ENCODE data around the gene BCKDHA. TPM values are rescaled to one million over a fixed set of nuclear protein-coding genes. Genes with fewer than 3 reads are reported as not detected.

The BCKDHA gene
- total and polyA plus RNA-seq, 9 of the 15 experiments (the other 6 are each of a cell fraction or from before 2014, with no cell fraction given) = 4.5 to 52.5 (median 14.1) TPM

DNA sequence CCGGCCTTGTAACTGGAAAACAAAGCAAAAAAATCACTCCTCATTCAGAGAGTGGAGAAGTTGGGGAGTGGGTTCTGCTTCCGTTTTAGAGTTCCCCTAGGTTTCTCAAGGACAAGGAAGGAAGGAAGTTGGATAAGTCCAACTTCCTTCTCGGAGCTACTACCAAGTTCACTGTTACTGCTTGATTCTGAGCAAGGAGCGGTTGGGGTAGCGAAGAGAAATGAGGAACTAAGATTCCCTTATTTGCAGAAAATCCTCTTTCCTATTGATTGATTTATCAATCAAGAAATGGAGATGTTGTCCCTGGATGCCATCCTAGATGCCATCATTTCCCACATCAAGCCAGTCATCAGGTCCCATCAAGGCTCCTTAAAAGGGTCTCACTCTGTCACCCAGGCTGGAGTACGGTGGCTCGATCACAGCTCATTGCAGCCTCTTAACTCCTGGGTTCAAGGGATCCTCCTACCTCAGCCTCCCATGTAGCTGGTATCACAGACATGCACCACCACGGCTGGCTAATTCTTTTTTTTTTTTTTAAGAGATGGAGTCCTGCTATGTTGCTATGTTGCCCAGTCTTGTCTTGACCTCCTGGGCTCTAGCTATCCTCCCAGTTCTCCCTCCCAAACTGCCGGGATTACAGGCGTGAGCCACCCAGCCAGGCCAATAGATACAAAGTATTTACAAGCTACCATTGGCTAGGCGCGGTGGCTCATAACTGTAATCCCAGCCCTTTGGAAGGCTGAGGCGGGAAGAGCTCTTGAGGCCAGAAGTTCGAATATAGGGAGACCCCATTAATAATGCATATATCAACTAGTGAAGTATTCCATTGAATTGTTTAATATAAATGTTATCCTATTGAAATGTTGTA is 32.9 kb upstream of the BCKDHA start (continued):
- TF ChIP-seq PML (IDR thresholded peaks at IDR 0.05; ENCODE audit: low read length) (no peak), ZKSCAN8 (CRISPR knock-in tag; IDR thresholded peaks at IDR 0.05) (no peak), HNRNPH1 (optimal IDR thresholded peaks at IDR 0.05; ENCODE audit: low read depth, low read length) (no peak), L3MBTL2 (IDR thresholded peaks at IDR 0.05) (0 out of 2 replicates have a peak, but pooled peaks have one; percentile 25), HDAC1 (IDR thresholded peaks at IDR 0.05) (no peak), POLR3G (IDR thresholded peaks at IDR 0.05; ENCODE audit: extremely low read depth, insufficient read length, insufficient replicate concordance) (no peak), CBX3 (IDR thresholded peaks at IDR 0.05; ENCODE audit: borderline replicate concordance in 1 of 2, low read length in 2 of 2) (peak in 1 of 2 experiments; percentile 29; a peak in 1 of 3 replicates), TOE1 (IDR thresholded peaks at IDR 0.05; ENCODE audit: borderline replicate concordance) (0 out of 2 replicates have a peak, but pooled peaks have one; percentile 4), TOE1 (CRISPR knock-in tag; IDR thresholded peaks at IDR 0.05; ENCODE audit: borderline replicate concordance, low read depth) (0 out of 2 replicates have a peak, but pooled peaks have one; percentile 24), MEF2A (IDR thresholded peaks at IDR 0.05; ENCODE audit: control insufficient read depth, low read depth, low read length) (no peak), THRAP3 (IDR thresholded peaks at IDR 0.05; ENCODE audit: borderline replicate concordance) (no peak), STAG1 (CRISPR knock-in tag; IDR thresholded peaks at IDR 0.05; ENCODE audit: borderline replicate concordance) (no peak), TGIF2 (CRISPR knock-in tag; IDR thresholded peaks at IDR 0.05) (no peak), ZNF41 (CRISPR knock-in tag; conservative IDR thresholded peaks at IDR 0.05) (no peak), TFAM (CRISPR knock-in tag; conservative IDR thresholded peaks at IDR 0.05) (no peak), ZNF311 (CRISPR knock-in tag; IDR thresholded peaks at IDR 0.05) (no peak), CBX8 (IDR thresholded peaks at IDR 0.05; ENCODE audit: borderline replicate concordance, extremely low read depth, low read depth, low read length, poor library complexity, severe bottlenecking) (no peak), RHOXF2B (CRISPR knock-in tag; conservative IDR thresholded peaks at IDR 0.05) (no peak), CBFA2T3 (IDR thresholded peaks at IDR 0.05) (no peak)
- TF ChIP-seq, protein P1, sequence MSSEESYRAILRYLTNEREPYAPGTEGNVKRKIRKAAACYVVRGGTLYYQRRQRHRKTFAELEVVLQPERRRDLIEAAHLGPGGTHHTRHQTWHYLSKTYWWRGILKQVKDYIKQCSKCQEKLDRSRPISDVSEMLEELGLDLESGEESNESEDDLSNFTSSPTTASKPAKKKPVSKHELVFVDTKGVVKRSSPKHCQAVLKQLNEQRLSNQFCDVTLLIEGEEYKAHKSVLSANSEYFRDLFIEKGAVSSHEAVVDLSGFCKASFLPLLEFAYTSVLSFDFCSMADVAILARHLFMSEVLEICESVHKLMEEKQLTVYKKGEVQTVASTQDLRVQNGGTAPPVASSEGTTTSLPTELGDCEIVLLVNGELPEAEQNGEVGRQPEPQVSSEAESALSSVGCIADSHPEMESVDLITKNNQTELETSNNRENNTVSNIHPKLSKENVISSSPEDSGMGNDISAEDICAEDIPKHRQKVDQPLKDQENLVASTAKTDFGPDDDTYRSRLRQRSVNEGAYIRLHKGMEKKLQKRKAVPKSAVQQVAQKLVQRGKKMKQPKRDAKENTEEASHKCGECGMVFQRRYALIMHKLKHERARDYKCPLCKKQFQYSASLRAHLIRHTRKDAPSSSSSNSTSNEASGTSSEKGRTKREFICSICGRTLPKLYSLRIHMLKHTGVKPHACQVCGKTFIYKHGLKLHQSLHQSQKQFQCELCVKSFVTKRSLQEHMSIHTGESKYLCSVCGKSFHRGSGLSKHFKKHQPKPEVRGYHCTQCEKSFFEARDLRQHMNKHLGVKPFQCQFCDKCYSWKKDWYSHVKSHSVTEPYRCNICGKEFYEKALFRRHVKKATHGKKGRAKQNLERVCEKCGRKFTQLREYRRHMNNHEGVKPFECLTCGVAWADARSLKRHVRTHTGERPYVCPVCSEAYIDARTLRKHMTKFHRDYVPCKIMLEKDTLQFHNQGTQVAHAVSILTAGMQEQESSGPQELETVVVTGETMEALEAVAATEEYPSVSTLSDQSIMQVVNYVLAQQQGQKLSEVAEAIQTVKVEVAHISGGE (CRISPR knock-in tag; IDR thresholded peaks at IDR 0.05) = peak in 1 of 3 experiments; percentile 62; a peak in 2 of 6 replicates
- TF ChIP-seq, protein P2, sequence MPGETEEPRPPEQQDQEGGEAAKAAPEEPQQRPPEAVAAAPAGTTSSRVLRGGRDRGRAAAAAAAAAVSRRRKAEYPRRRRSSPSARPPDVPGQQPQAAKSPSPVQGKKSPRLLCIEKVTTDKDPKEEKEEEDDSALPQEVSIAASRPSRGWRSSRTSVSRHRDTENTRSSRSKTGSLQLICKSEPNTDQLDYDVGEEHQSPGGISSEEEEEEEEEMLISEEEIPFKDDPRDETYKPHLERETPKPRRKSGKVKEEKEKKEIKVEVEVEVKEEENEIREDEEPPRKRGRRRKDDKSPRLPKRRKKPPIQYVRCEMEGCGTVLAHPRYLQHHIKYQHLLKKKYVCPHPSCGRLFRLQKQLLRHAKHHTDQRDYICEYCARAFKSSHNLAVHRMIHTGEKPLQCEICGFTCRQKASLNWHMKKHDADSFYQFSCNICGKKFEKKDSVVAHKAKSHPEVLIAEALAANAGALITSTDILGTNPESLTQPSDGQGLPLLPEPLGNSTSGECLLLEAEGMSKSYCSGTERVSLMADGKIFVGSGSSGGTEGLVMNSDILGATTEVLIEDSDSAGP (CRISPR knock-in tag; IDR thresholded peaks at IDR 0.05) = no peak
- TF ChIP-seq, protein P3, sequence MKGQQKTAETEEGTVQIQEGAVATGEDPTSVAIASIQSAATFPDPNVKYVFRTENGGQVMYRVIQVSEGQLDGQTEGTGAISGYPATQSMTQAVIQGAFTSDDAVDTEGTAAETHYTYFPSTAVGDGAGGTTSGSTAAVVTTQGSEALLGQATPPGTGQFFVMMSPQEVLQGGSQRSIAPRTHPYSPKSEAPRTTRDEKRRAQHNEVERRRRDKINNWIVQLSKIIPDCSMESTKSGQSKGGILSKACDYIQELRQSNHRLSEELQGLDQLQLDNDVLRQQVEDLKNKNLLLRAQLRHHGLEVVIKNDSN (CRISPR knock-in tag; IDR thresholded peaks at IDR 0.05) = no peak

Data from K562 (cell line).